GM12878 (cell line): ENCODE data around the gene VSIG8. TPM values are rescaled to one million over a fixed set of nuclear protein-coding genes. Genes with fewer than 3 reads are reported as not detected.

Source experiments
- ATAC-seq: fragments of 200-7000 bp; cut with Tn5 transposase; 3 replicates; pipeline ENCODE4 v1.9.1; 2020; ENCODE audit warnings: mild to moderate bottlenecking, moderate library complexity
- BruUV-seq: library from RNA; stranded (reverse); fragments of 400-500 nt; replicated peaks from 2 replicates; lab custom pipeline; 2021; lab: Mats Ljungman, UMichigan
- CTCF ChIA-PET: fragments of 300-600 bp; sonication (Branson Sonifier 250); formaldehyde crosslinking; extraction: SDS; loops from one replicate; lab custom pipeline; 2021; ENCODE audit warnings: inconsistent platforms; lab: Yijun Ruan, JAX
- POLR2A ChIA-PET: fragments of 350-600 bp; formaldehyde crosslinking; extraction: SDS; loops from one replicate; lab custom pipeline; 2021; ENCODE audit warnings: inconsistent platforms; lab: Charles Lee
- RAD21 ChIA-PET: fragments of 300-600 bp; sonication (Branson Sonifier 250); formaldehyde crosslinking; loops from one replicate; lab custom pipeline; 2023; ENCODE audit warnings: antibody characterized with exemption; ENCODE audit not compliant: unreplicated experiment; lab: Charles Lee
- SMC1A ChIA-PET: fragments of 300-600 bp; sonication (Branson Sonifier 250); formaldehyde crosslinking; loops from one replicate; lab custom pipeline; 2023; ENCODE audit not compliant: unreplicated experiment, uncharacterized antibody; lab: Charles Lee
- DNase-seq: peaks from one replicate; pipeline ENCODE4 v3.0.0-alpha.2; 2011; ENCODE audit warnings: low read depth, low spot score
- FAIRE-seq: peaks from 3 replicates; lab custom pipeline; 2011; peaks lifted over from hg19 to GRCh38; lab: Jason Lieb, UNC
- H2AFZ ChIP-seq: 2 replicates; pipeline ENCODE4 v1.6.0; 2011; ENCODE audit warnings: low read depth, low read length, control low read depth; ENCODE audit not compliant: control insufficient read depth
- H3K27ac ChIP-seq: 2 replicates; pipeline ENCODE4 v1.5.1; 2011; ENCODE audit warnings: control low read depth; ENCODE audit not compliant: control insufficient read depth, insufficient read depth
- H3K27me3 ChIP-seq, 2 experiments: replicated peaks in 1 of 2; 2 replicates each; pipeline versions ENCODE4 v1.6.0 to v1.6.1; 2011; ENCODE audit warnings: low read length in 1 of 2; ENCODE audit not compliant: control insufficient read depth in 2 of 2, insufficient read depth in 2 of 2
- H3K36me3 ChIP-seq, 2 experiments: 2 replicates each; pipeline ENCODE4 v1.5.1; 2011; ENCODE audit warnings: low read length in 1 of 2; ENCODE audit not compliant: control insufficient read depth in 2 of 2, insufficient read depth in 2 of 2
- H3K4me1 ChIP-seq: 2 replicates; pipeline ENCODE4 v1.6.1; 2011; ENCODE audit warnings: mild to moderate bottlenecking, low read length, moderate library complexity, mixed read lengths; ENCODE audit not compliant: control insufficient read depth, insufficient read depth
- H3K4me2 ChIP-seq: 2 replicates; pipeline ENCODE4 v1.6.0; 2011; ENCODE audit warnings: control low read depth; ENCODE audit not compliant: control insufficient read depth, insufficient read depth
- H3K4me3 ChIP-seq: fragments of 200-600 bp; sonication (generic); 2 replicates; pipeline ENCODE4 v1.5.1; 2016
- H3K79me2 ChIP-seq: 2 replicates; pipeline ENCODE4 v1.6.0; 2011; ENCODE audit warnings: low read length; ENCODE audit not compliant: control insufficient read depth, insufficient read depth
- H3K9ac ChIP-seq: 2 replicates; pipeline ENCODE4 v1.8.0; 2011; ENCODE audit warnings: low read length, control low read depth, mixed read lengths; ENCODE audit not compliant: control insufficient read depth, insufficient read depth
- H3K9me3 ChIP-seq: replicated peaks from 3 replicates; pipeline ENCODE4 v1.5.1; 2011; ENCODE audit warnings: mild to moderate bottlenecking, low read length; ENCODE audit not compliant: control insufficient read depth, insufficient read depth
- H4K20me1 ChIP-seq: 2 replicates; pipeline ENCODE4 v1.6.0; 2011; ENCODE audit not compliant: control insufficient read depth, insufficient read depth
- FOXK2 ChIP-seq: fragments of 450-650 bp; IDR thresholded peaks from 2 replicates; pipeline ENCODE4 v1.6.1; 2017; ENCODE audit warnings: mild to moderate bottlenecking, moderate library complexity
- GABPA ChIP-seq: IDR thresholded peaks from 2 replicates; pipeline ENCODE4 v1.6.1; 2014; ENCODE audit warnings: antibody characterized with exemption, low read depth, mild to moderate bottlenecking, inconsistent platforms
- HDAC6 ChIP-seq: fragments of 200-600 bp; sonication (generic); IDR thresholded peaks from one replicate; pipeline ENCODE4 v1.8.0; 2017; ENCODE audit warnings: antibody characterized with exemption; ENCODE audit not compliant: unreplicated experiment
- IKZF1 ChIP-seq: fragments of 450-650 bp; conservative IDR thresholded peaks from 2 replicates; pipeline ENCODE4 v1.6.1; 2017; ENCODE audit warnings: antibody characterized with exemption, mild to moderate bottlenecking
- IRF4 ChIP-seq: IDR thresholded peaks from 2 replicates; pipeline ENCODE4 v1.6.1; 2011; ENCODE audit warnings: low read depth, low read length
- MEF2A ChIP-seq: IDR thresholded peaks from 2 replicates; pipeline ENCODE4 v1.6.1; 2011; ENCODE audit warnings: low read depth, mild to moderate bottlenecking, low read length, moderate library complexity; ENCODE audit not compliant: insufficient read depth
- PAX8 ChIP-seq: fragments of 450-650 bp; IDR thresholded peaks from 2 replicates; pipeline ENCODE4 v1.6.1; 2017; ENCODE audit warnings: mild to moderate bottlenecking, moderate library complexity
- SP1 ChIP-seq: IDR thresholded peaks from one replicate; pipeline ENCODE4 v1.6.1; 2011; ENCODE audit warnings: low read depth, low read length
- ZNF622 ChIP-seq: fragments of 450-650 bp; IDR thresholded peaks from 2 replicates; pipeline ENCODE4 v1.6.1; 2017; ENCODE audit warnings: mild to moderate bottlenecking, inconsistent platforms
- ZZZ3 ChIP-seq: IDR thresholded peaks from 2 replicates; pipeline ENCODE4 v1.6.1; 2011; ENCODE audit warnings: low read depth; ENCODE audit not compliant: control insufficient read depth, insufficient read length
- whole genome bisulfite sequencing: methylation state at CpG from one replicate; pipeline ENCODE4 v1.1.6; 2016; ENCODE audit warnings: low lambda C conversion rate; ENCODE audit not compliant: insufficient replicate concordance, insufficient coverage; ENCODE audit errors: missing lambda C conversion rate; 5-methylcytosine and 5-hydroxymethylcytosine counted together
- in situ Hi-C: fragments of 300-500 bp; cut with MboI; formaldehyde crosslinking; loops from 9 replicates; pipeline ENCODE4 v1.14.3; 2018; ENCODE audit warnings: mixed read lengths
- intact Hi-C: fragments of 100-400 bp; cut with micrococcal nuclease; formaldehyde crosslinking; loops from one replicate; pipeline ENCODE4 v1.14.2; 2022; ENCODE audit not compliant: unreplicated experiment
- polyA plus RNA-seq, 11 experiments: library from polyadenylated mRNA; depleted of rRNA in 4 of 11; unstranded in 6 of 11; stranded (reverse) in 5 of 11; fragments of >200 nt; fragmentation: Nextera tagmentation in 4 of 11; fragmentation: Illumina TruSeq in 1 of 11; extraction: Ambion mirVana in 4 of 11; extraction: Trizol in 1 of 11; gene quantifications; 1 replicate in 1 of 11; 2 replicates in 10 of 11; pipeline versions ENCODE4 v1.2.1 to v1.2.3, GENCODE V29; 2011 to 2016; ENCODE audit warnings: inconsistent platforms in 2 of 11, missing spikeins in 2 of 11, low read depth in 1 of 11
- total RNA-seq, 4 experiments: library from RNA; depleted of rRNA in 3 of 4; stranded (reverse); fragments of >200 nt in 3 of 4; fragmentation: Illumina TruSeq in 1 of 4; extraction: Trizol in 1 of 4; gene quantifications; 2 replicates each; pipeline versions ENCODE4 v1.2.1 to v1.2.3, GENCODE V29; 2013 to 2021

The VSIG8 gene
- total and polyA plus RNA-seq, 10 of the 15 experiments (the other 5 are each of a cell fraction or from before 2014, with no cell fraction given) = not detected

- no peak overlapping the region for H2AFZ ChIP-seq
- ChIA-PET POLR2A (no interaction called here), SMC1A (interaction anchor here (1.2 to 1.3 kb wide), 2 partner anchors 21 to 75 kb away, joined by 3 to 4 read pairs; no protein-coding TSS in a partner anchor), CTCF (interaction anchor here (0.6 to 1.8 kb wide), 3 partner anchors 17 to 75 kb away, joined by 3 to 6 read pairs (median 4); no protein-coding TSS in a partner anchor), RAD21 (interaction anchor here (0.5 to 0.9 kb wide), 2 partner anchors 19 to 133 kb away, joined by 3 to 4 read pairs; no protein-coding TSS in a partner anchor)
- H3K4me1 ChIP-seq = no peaks in the 10 kb centered on the region
- H3K27me3 ChIP-seq = no peaks in the 10 kb centered on the region; a peak in 1 of 4 replicates
- ATAC-seq (no peak), FAIRE-seq (no peak), DNase-seq (no peak)
- no TSS peak for BruUV-seq
- no peaks in the 10 kb centered on the region for H3K36me3 ChIP-seq
- intact Hi-C loops (no loop called here), in situ Hi-C loops (no loop called here)
- H3K9me3 ChIP-seq = no peaks in the 10 kb centered on the region
- H3K9ac ChIP-seq = no peak overlapping the region
- TF ChIP-seq GABPA (no peak), IRF4 (no peak), SP1 (no peak), IKZF1 (no peak), ZZZ3 (no peak), PAX8 (no peak), ZNF622 (no peak), FOXK2 (no peak), HDAC6 (no peak), MEF2A (no peak)
- H3K27ac ChIP-seq = no peak overlapping the region
- no peak overlapping the region for H3K4me3 ChIP-seq
- H3K79me2 ChIP-seq = no peaks in the 10 kb centered on the region
- H4K20me1 ChIP-seq = no peaks in the 10 kb centered on the region
- WGBS = 48% methylated on average over 4 of the region's 4 CpGs
- no peak overlapping the region for H3K4me2 ChIP-seq
These were observed 11.2 kb upstream of the VSIG8 start for GRCh38 chr1:159873530-159874143.
